Measurements from ENCODE around the gene PLEKHA5.

PLEKHA5 gene

GRCh38 chr12:19423166-19423930, 293.8 kb downstream of the PLEKHA5 start:
- no peak for DNase-seq (ENCODE audit: low read depth, low spot score)
- no peak for TF ChIP-seq CTCF (IDR thresholded peaks at IDR 0.05; ENCODE audit: insufficient read depth, low read length, missing control alignments)
- CTCF ChIA-PET = interaction anchor here (1.0 kb wide), 1 partner anchor 14 kb away, joined by 3 read pairs; no protein-coding TSS in a partner anchor
- POLR2A ChIA-PET = no interaction called here
- no peak overlapping the region for H3K4me3 ChIP-seq (ENCODE audit: low read depth, low read length)
